Neuronal stem cell (in vitro differentiated cells): Measurements from ENCODE around the gene NTN1.
"Not testable (repeated sequence)": the region's sequence is repeated elsewhere in the genome, so short reads cannot be mapped to it uniquely, and the experiment has no call there.

ENCODE experiments used
- DNase-seq: peaks from one replicate; pipeline ENCODE4 v3.0.0-alpha.2; 2013; ENCODE audit warnings: low spot score
- H2AFZ ChIP-seq: one replicate; pipeline ENCODE4 v1.6.1; 2013; ENCODE audit warnings: mild to moderate bottlenecking, low read length, inconsistent platforms
- H2AK5ac ChIP-seq: 2 replicates; pipeline ENCODE4 v1.6.1; 2013; ENCODE audit warnings: low read depth, mild to moderate bottlenecking, inconsistent platforms, low read length, moderate library complexity, mixed read lengths
- H2BK120ac ChIP-seq: 2 replicates; pipeline ENCODE4 v1.6.1; 2013; ENCODE audit warnings: low read depth, mild to moderate bottlenecking, inconsistent platforms, low read length, moderate library complexity, mixed read lengths
- H2BK12ac ChIP-seq: one replicate; pipeline ENCODE4 v1.6.1; 2013; ENCODE audit warnings: low read length, inconsistent platforms
- H2BK15ac ChIP-seq: 2 replicates; pipeline ENCODE4 v1.6.1; 2013; ENCODE audit warnings: mild to moderate bottlenecking, low read length, inconsistent platforms, mixed read lengths
- H2BK5ac ChIP-seq: one replicate; pipeline ENCODE4 v1.6.1; 2013; ENCODE audit warnings: inconsistent platforms, mild to moderate bottlenecking, low read length, moderate library complexity
- H3K14ac ChIP-seq: one replicate; pipeline ENCODE4 v1.6.1; 2013; ENCODE audit warnings: low read length, inconsistent platforms
- H3K18ac ChIP-seq: 2 replicates; pipeline ENCODE4 v1.6.1; 2013; ENCODE audit warnings: low read length, inconsistent platforms
- H3K23ac ChIP-seq: 2 replicates; pipeline ENCODE4 v1.6.1; 2013; ENCODE audit warnings: low read depth, mild to moderate bottlenecking, mixed read lengths, low read length, inconsistent platforms; ENCODE audit not compliant: poor library complexity
- H3K27ac ChIP-seq: replicated peaks from 3 replicates; pipeline ENCODE4 v1.5.1; 2013; ENCODE audit warnings: low read length, inconsistent platforms
- H3K27me3 ChIP-seq, 3 experiments: 2 replicates each; pipeline ENCODE4 v1.6.1; 2013; ENCODE audit warnings: low read length in 3 of 3, mild to moderate bottlenecking in 2 of 3, inconsistent platforms in 1 of 3, low read depth in 1 of 3, mixed read lengths in 1 of 3, moderate library complexity in 1 of 3; ENCODE audit not compliant: control insufficient read depth in 3 of 3, insufficient read depth in 3 of 3
- H3K36me3 ChIP-seq, 2 donors: replicated peaks in 1 of 2; 2 replicates each; pipeline ENCODE4 v1.6.1; 2013; ENCODE audit warnings: low read length in 2 of 2; ENCODE audit not compliant: control insufficient read depth in 2 of 2, insufficient read depth in 2 of 2
- H3K4ac ChIP-seq: 2 replicates; pipeline ENCODE4 v1.6.1; 2013; ENCODE audit warnings: inconsistent platforms, mild to moderate bottlenecking, low read length, moderate library complexity
- H3K4me1 ChIP-seq, 2 donors: 1 replicate in 1 of 2; 2 replicates in 1 of 2; pipeline ENCODE4 v1.6.1; 2013; ENCODE audit warnings: low read length in 2 of 2, low read depth in 1 of 2; ENCODE audit not compliant: control insufficient read depth in 2 of 2, insufficient read depth in 1 of 2
- H3K4me2 ChIP-seq: one replicate; pipeline ENCODE4 v1.6.1; 2013; ENCODE audit warnings: mild to moderate bottlenecking, low read length, inconsistent platforms; ENCODE audit not compliant: insufficient read depth, poor library complexity, severe bottlenecking
- H3K4me3 ChIP-seq, 2 donors: 2 replicates each; pipeline ENCODE4 v1.5.1; 2013; ENCODE audit warnings: low read length in 2 of 2, mild to moderate bottlenecking in 2 of 2, inconsistent platforms in 1 of 2, moderate library complexity in 1 of 2
- H3K79me1 ChIP-seq: one replicate; pipeline ENCODE4 v1.6.1; 2013; ENCODE audit warnings: low read depth, mild to moderate bottlenecking, inconsistent platforms, low read length, moderate library complexity
- H3K9ac ChIP-seq: one replicate; pipeline ENCODE4 v1.6.1; 2013; ENCODE audit warnings: mild to moderate bottlenecking, low read depth, low read length, inconsistent platforms; ENCODE audit not compliant: poor library complexity
- H3K9me3 ChIP-seq, 2 donors: replicated peaks in 1 of 2; 2 replicates each; pipeline versions ENCODE3 to v1.6.1; 2013; ENCODE audit warnings: low read length in 2 of 2, mild to moderate bottlenecking in 2 of 2, inconsistent platforms in 1 of 2, low read depth in 1 of 2, mixed read lengths in 1 of 2, moderate library complexity in 1 of 2; ENCODE audit not compliant: control insufficient read depth in 2 of 2, insufficient read depth in 1 of 2
- H4K8ac ChIP-seq: one replicate; pipeline ENCODE4 v1.6.1; 2013; ENCODE audit warnings: low read depth, mild to moderate bottlenecking, inconsistent platforms, low read length, moderate library complexity
- H4K91ac ChIP-seq: one replicate; pipeline ENCODE4 v1.6.1; 2013; ENCODE audit warnings: low read length, low read depth, mild to moderate bottlenecking, inconsistent platforms; ENCODE audit not compliant: poor library complexity
- WGBS, 2 donors: extraction: QIAGEN DNeasy Blood & Tissue Kit; methylation state at CpG; one replicate each; pipeline ENCODE4 v1.1.7; 2013; ENCODE audit warnings: missing lambda C conversion rate in 2 of 2, mixed read lengths in 1 of 2; ENCODE audit not compliant: insufficient read length in 2 of 2, insufficient replicate concordance in 1 of 2; ENCODE audit errors: extremely low coverage in 2 of 2; 5-methylcytosine and 5-hydroxymethylcytosine counted together

Gene NTN1

GRCh38 chr17:9257630-9257965 is 236.3 kb downstream of the NTN1 start:
- H2BK120ac ChIP-seq, H2AK5ac ChIP-seq, H4K91ac ChIP-seq, H3K18ac ChIP-seq, H3K4me2 ChIP-seq, H3K27me3 ChIP-seq, H3K23ac ChIP-seq, H2AFZ ChIP-seq, H3K4ac ChIP-seq, H3K4me3 ChIP-seq, H3K14ac ChIP-seq, H2BK15ac ChIP-seq, H2BK12ac ChIP-seq, DNase-seq, H2BK5ac ChIP-seq, H3K36me3 ChIP-seq, H3K79me1 ChIP-seq, H3K9ac ChIP-seq, H3K9me3 ChIP-seq, H4K8ac ChIP-seq, H3K27ac ChIP-seq: not testable (repeated sequence)
- H3K4me1 ChIP-seq: peaks cover 6 to 22% of the 10 kb centered on the region in 2 donors
- WGBS, 2 donors: no CpG with 5 or more reads among the region's 9 CpGs

GRCh38 chr17:9258115-9259015 is 237.1 kb downstream of the NTN1 start:
- H3K4me1 ChIP-seq: peaks cover 6 to 22% of the 10 kb centered on the region in 2 donors
- H4K8ac ChIP-seq: no peak overlapping the region
- H3K4me3 ChIP-seq: no peak overlapping the region
- H3K27me3 ChIP-seq: no peaks in the 10 kb centered on the region
- H3K4me2 ChIP-seq: no peak overlapping the region
- H2BK5ac ChIP-seq: no peak overlapping the region
- H2AFZ ChIP-seq: no peak overlapping the region
- H3K14ac ChIP-seq: no peak overlapping the region
- no peak overlapping the region for H4K91ac ChIP-seq
- H3K36me3 ChIP-seq: no peaks in the 10 kb centered on the region
- H3K9ac ChIP-seq: no peak overlapping the region
- no peak overlapping the region for H2BK15ac ChIP-seq
- no peak overlapping the region for H3K4ac ChIP-seq
- WGBS, 2 donors: no CpG with 5 or more reads among the region's 15 CpGs
- H2BK120ac ChIP-seq: no peak overlapping the region
- H2BK12ac ChIP-seq: no peak overlapping the region
- no peak for DNase-seq
- H3K27ac ChIP-seq: no peak overlapping the region
- no peaks in the 10 kb centered on the region for H3K9me3 ChIP-seq
- no peaks in the 10 kb centered on the region for H3K79me1 ChIP-seq
- H2AK5ac ChIP-seq: no peak overlapping the region
- no peak overlapping the region for H3K23ac ChIP-seq
- H3K18ac ChIP-seq: no peak overlapping the region

GRCh38 chr17:9259419-9259818 is 238.1 kb downstream of the NTN1 start:
- Histone ChIP-seq H3K79me1 (no peaks in the 10 kb centered on the region), H3K27me3 (no peaks in the 10 kb centered on the region), H3K4me3 (no peak overlapping the region), H3K14ac (no peak overlapping the region), H4K91ac (no peak overlapping the region), H2AFZ (no peak overlapping the region), H3K18ac (no peak overlapping the region), H2BK12ac (no peak overlapping the region), H2BK5ac (no peak overlapping the region), H3K9ac (no peak overlapping the region), H3K9me3 (no peaks in the 10 kb centered on the region), H2BK15ac (no peak overlapping the region), H3K4ac (no peak overlapping the region), H3K23ac (no peak overlapping the region), H4K8ac (no peak overlapping the region), H3K27ac (no peak overlapping the region), H2BK120ac (no peak overlapping the region), H2AK5ac (no peak overlapping the region), H3K4me2 (no peak overlapping the region), H3K4me1 (peaks cover 6 to 22% of the 10 kb centered on the region in 2 donors), H3K36me3 (no peaks in the 10 kb centered on the region)
- DNase-seq: no peak
- WGBS, 2 donors: no CpG with 5 or more reads among the region's 10 CpGs

GRCh38 chr17:9261081-9262012 is 240.0 kb downstream of the NTN1 start:
- H3K23ac ChIP-seq: no peak overlapping the region
- H3K4ac ChIP-seq: no peak overlapping the region
- H2BK12ac ChIP-seq: no peak overlapping the region
- no peak overlapping the region for H3K4me3 ChIP-seq
- peak overlapping the region; percentile 1 for H3K9ac ChIP-seq
- no peak overlapping the region for H4K8ac ChIP-seq
- no peak overlapping the region for H2BK5ac ChIP-seq
- H2AFZ ChIP-seq: no peak overlapping the region
- H3K4me2 ChIP-seq: no peak overlapping the region
- H3K4me1 ChIP-seq: peaks cover 6 to 22% of the 10 kb centered on the region in 2 donors
- no peaks in the 10 kb centered on the region for H3K79me1 ChIP-seq
- H4K91ac ChIP-seq: no peak overlapping the region
- no peak overlapping the region for H2BK120ac ChIP-seq
- no peak overlapping the region for H3K14ac ChIP-seq
- no peak overlapping the region for H3K27ac ChIP-seq
- DNase-seq: no peak
- no peak overlapping the region for H2BK15ac ChIP-seq
- no peaks in the 10 kb centered on the region for H3K27me3 ChIP-seq
- H3K18ac ChIP-seq: no peak overlapping the region
- no CpG with 5 or more reads among the region's 24 CpGs for WGBS, 2 donors
- no peak overlapping the region for H2AK5ac ChIP-seq
- H3K9me3 ChIP-seq: no peaks in the 10 kb centered on the region
- no peaks in the 10 kb centered on the region for H3K36me3 ChIP-seq
